COLO829 (cell line): ENCODE data around the gene MAST4.

ENCODE experiments used
- DNase-seq: peaks from one replicate; pipeline ENCODE4 v3.0.0; 2012; ENCODE audit warnings: low spot score

The MAST4 gene

GRCh38 chr5:66963559-66963971 lies 367.4 kb downstream of the MAST4 start:
- DNase-seq = no peak

- no peak for DNase-seq
Measured at GRCh38 chr5:66966439-66966838, 370.2 kb downstream of the MAST4 start.

GRCh38 chr5:66967102-66967501 lies 370.9 kb downstream of the MAST4 start:
- DNase-seq = no peak

DNA sequence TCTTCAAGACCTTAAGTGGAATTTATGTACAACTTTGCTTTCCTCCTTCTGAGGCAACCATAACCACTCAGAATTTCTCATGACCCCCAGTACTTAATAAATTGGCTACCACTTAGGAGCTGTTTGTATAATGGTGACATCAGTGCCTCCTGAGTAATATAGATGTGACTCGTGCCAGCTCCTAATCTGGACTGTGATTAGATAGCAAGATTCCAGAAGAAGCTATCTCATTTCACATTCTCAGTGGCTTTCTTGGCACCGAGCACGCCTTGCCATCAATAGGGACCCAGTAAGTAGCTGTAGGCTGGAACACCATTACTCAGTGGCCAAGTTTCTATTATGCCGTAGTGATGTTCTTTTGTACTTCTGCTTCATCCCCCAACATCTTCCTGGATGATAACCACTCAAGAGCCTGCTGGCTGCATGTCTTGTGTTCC lies 371.7 kb downstream of the MAST4 start:
- no peak for DNase-seq

DNA sequence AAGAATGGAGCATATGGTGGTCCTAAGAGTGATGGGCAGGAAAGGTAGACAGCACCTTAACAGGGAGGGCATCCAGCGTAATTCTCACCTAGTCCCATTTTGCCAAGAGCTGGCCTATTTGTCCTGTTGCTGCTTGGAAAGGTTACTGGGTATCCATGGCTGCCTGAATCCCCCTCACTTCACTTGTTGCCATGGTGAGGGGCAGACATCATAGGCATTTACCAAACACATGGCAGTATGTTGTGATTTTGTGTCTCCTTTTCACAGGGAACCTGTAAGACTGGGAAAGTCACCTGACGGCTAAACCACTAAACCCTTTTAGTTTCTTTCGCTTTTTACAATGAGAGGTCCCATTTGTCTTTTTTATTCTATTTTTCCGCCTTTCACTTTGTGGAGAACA lies 373.3 kb downstream of the MAST4 start:
- DNase-seq = no peak

GRCh38 chr5:66969963-66970362 lies 373.8 kb downstream of the MAST4 start:
- no peak for DNase-seq

DNA sequence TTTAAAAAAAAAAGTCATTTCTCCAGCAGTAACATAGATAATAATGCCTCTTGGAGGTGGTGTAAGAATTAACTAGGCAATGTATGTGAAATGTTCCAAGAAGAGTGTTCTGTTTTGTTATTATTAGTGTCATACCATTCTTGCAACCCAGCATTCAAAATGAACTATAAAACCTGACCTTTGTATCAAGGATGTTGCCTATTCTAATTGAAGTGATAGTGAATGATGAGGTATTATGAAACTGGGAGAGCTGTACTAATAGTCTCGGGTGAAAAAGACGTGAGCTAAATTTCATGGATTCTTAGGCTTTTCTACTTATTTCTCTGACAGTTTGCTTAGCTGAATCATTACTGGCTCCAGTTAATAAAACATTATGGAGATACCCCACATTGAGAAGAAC lies 375.8 kb downstream of the MAST4 start:
- no peak for DNase-seq

DNA sequence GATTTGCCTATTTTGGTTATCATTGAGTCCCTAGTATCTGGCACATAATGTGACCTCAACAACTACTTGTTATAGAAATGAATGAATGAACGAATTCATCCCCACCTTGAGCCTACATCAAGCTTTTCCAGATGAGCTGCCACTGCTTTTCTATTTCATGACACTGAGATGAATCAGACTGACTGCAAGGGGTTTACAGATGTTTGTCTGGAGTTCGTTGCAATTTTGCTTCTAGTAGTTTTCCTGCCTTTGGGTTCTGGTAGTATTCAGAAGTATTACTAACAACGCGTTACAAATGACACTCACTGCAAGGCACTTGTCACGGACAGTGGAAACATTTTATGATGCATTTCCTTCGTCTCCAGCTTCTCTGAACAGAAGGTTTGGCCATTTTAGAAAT lies 378.1 kb downstream of the MAST4 start:
- no peak for DNase-seq

GRCh38 chr5:66976108-66976507 lies 379.9 kb downstream of the MAST4 start:
- DNase-seq = no peak

GRCh38 chr5:66979738-66980137 lies 383.5 kb downstream of the MAST4 start:
- no peak for DNase-seq

- no peak for DNase-seq
Measured at GRCh38 chr5:66981266-66982055, 385.3 kb downstream of the MAST4 start.

DNA sequence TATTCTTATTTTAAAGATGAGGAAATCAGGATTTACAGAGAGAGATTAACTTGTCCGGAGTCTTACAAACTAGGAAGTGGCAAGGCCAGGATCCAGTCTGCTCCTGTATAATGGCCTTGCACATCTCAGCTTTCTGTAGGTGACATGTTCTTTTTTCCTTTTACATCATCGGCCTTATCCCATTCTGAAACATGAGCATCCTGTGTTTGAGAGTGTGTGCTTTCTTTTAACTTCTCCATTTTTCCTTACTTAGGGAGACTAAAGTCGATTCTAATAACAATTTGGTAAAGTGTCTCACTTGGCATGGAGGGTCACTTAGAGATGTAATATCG lies 385.8 kb downstream of the MAST4 start:
- DNase-seq = no peak

GRCh38 chr5:66982470-66982869 lies 386.3 kb downstream of the MAST4 start:
- no peak for DNase-seq

- DNase-seq = no peak
Measured at GRCh38 chr5:66985417-66985816, 389.2 kb downstream of the MAST4 start.

DNA sequence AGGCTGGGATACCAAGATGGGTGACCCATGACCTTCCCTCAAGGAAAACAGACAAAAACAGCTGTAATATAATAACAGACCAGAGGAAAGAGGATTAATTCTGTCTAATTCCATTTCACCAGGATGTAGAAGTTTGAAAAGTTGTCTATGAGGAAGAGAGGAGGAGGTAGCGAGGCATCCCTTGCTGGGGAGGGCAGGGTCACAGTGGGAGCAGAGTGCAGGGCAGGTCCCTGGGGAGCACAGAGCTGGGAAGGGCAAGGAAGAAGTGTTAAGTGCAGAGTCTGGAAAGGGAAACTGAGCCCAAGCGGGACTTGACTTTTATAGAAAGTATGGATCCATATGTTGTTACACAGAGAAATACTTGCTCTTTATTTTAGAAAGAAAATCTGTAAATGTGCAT lies 389.8 kb downstream of the MAST4 start:
- DNase-seq = no peak

GRCh38 chr5:66986534-66986933 lies 390.3 kb downstream of the MAST4 start:
- no peak for DNase-seq

DNA sequence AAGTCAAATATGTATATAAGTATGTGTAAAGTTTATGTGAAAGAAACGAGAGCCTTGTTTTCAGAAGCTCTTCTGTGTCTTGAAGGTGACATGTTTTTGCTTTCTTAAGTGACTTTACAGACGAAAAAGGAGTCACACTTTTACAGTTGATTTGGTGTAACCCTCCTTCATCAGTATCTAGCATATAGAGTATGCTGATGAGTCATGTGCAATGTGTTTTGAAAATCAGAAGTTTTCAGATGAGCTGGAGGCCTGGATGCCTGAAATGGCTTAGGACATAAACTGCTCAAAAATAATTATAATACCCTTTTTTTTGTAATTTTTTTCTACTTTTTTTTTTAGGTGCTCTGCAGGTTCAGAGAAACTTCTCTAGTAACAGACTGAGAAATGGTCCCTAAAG lies 390.9 kb downstream of the MAST4 start:
- no peak for DNase-seq

DNA sequence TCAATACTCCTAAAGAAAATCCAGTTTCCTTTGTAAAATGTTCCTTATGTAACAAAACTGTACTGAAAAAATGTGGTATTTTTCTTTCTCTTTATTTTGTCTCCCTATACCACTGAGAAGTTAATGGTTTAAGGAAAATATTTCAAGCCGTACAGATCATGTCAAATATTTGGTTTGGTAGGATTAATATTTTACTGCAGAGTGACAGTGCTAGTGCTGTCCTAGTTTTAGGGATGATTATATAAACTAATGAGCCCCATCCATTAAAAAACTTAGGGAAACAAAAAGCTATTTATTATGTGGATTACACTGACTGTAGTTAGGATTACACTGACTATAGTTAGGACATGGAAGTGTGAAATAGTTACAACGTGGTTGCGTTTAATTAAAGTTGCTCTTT lies 391.3 kb downstream of the MAST4 start:
- no peak for DNase-seq

- DNase-seq = no peak
Measured at GRCh38 chr5:66987949-66988838, 392.0 kb downstream of the MAST4 start.

DNA sequence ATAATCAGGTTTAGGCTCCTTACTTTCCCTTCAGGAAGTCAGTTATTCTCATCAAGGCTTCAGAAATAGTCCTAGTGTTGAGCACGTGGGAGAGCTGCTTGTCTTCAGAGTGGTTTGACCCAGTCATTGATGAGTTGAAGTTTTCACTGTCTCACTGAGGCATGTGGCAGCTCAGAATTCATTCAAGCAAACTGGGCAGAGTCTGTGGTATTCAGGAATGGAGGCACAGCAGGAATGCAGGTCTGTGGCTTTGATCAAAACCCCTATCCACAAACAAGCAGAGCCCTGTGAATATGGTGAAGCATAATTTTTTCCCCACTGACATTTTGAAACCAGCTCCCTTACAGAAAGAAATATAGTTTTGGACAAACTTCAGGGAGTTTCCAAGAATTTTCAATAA lies 393.1 kb downstream of the MAST4 start:
- no peak for DNase-seq

- no peak for DNase-seq
Measured at GRCh38 chr5:66989781-66990180, 393.6 kb downstream of the MAST4 start.

DNA sequence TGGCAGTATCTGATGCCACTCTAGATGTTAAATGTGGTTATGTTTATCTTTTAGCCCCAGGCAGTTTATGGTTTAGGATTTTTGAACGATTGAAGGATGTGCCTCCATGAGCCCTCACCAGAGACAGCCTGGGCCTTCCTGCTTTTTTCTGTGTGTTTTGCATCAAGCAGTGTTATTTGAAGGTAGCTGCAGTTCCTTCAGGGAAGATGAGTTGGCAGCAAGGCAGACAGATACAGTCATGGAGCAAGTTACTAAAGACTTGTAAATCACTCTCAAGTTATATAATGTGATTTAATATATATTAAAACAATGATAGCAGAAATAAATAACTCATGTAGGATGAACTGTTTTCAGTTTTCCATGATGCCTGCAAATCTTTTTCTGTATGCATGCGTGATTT lies 395.6 kb downstream of the MAST4 start:
- DNase-seq = no peak

- no peak for DNase-seq
Measured at GRCh38 chr5:66992547-66992946, 396.4 kb downstream of the MAST4 start.
